Endothelial cell of umbilical vein (primary cell): Measurements from ENCODE around the gene UNC45A. TPM values are rescaled to one million over a fixed set of nuclear protein-coding genes. Genes with fewer than 3 reads are reported as not detected.

Source experiments
- BruUV-seq: library from RNA; stranded (reverse); fragments of 400-500 nt; replicated peaks from 2 replicates; lab custom pipeline; 2021; lab: Mats Ljungman, UMichigan
- CTCF ChIA-PET: fragments of 300-600, 350-600 bp; sonication (Branson Sonifier 250); formaldehyde crosslinking; loops from one replicate; lab custom pipeline; 2021; ENCODE audit warnings: antibody characterized with exemption, inconsistent platforms; lab: Charles Lee
- POLR2A ChIA-PET: fragments of 300-600, 350-600 bp; sonication (Branson Sonifier 250); formaldehyde crosslinking; loops from one replicate; lab custom pipeline; 2021; ENCODE audit warnings: antibody characterized with exemption, inconsistent platforms; lab: Charles Lee
- DNase-seq: peaks from one replicate; pipeline ENCODE4 v3.0.0-alpha.2; 2011; ENCODE audit warnings: low read depth, low spot score
- FAIRE-seq: peaks from 2 replicates; lab custom pipeline; 2011; peaks lifted over from hg19 to GRCh38; lab: Jason Lieb, UNC
- H2AFZ ChIP-seq: 2 replicates; pipeline ENCODE4 v1.6.0; 2012; ENCODE audit warnings: low read depth, low read length, control low read depth, inconsistent platforms
- H3K27ac ChIP-seq: 2 replicates; pipeline ENCODE4 v1.5.1; 2011; ENCODE audit warnings: low read depth, mild to moderate bottlenecking, control low read depth, low read length, moderate library complexity; ENCODE audit not compliant: insufficient read depth
- H3K27me3 ChIP-seq, 2 experiments: 2 replicates each; pipeline versions ENCODE4 v1.6.0 to v1.6.1; 2011; ENCODE audit warnings: low read length in 2 of 2, mixed read lengths in 1 of 2; ENCODE audit not compliant: control insufficient read depth in 2 of 2, insufficient read depth in 2 of 2
- H3K36me3 ChIP-seq, 2 experiments: 2 replicates in 1 of 2; 3 replicates in 1 of 2; pipeline ENCODE4 v1.5.1; 2011; ENCODE audit warnings: low read length in 2 of 2, mild to moderate bottlenecking in 1 of 2, moderate library complexity in 1 of 2; ENCODE audit not compliant: control insufficient read depth in 2 of 2, insufficient read depth in 2 of 2; ENCODE audit errors: extremely low read depth in 1 of 2
- H3K4me1 ChIP-seq: 3 replicates; pipeline ENCODE4 v1.5.1; 2011; ENCODE audit warnings: mild to moderate bottlenecking, low read length; ENCODE audit not compliant: control insufficient read depth, insufficient read depth; ENCODE audit errors: extremely low read depth
- H3K4me2 ChIP-seq: 2 replicates; pipeline ENCODE4 v1.6.1; 2011; ENCODE audit warnings: low read length, control low read depth, mixed read lengths; ENCODE audit not compliant: insufficient read depth
- H3K4me3 ChIP-seq, 3 experiments: fragments of 200-600 bp in 1 of 3; sonication (generic), shearing (Covaris generic) in 1 of 3; replicated peaks in 1 of 3; 2 replicates each; pipeline ENCODE4 v1.5.1; 2011 to 2016; ENCODE audit warnings: control low read depth in 3 of 3, low read length in 3 of 3, mild to moderate bottlenecking in 2 of 3, inconsistent platforms in 1 of 3, low read depth in 1 of 3, moderate library complexity in 1 of 3; ENCODE audit not compliant: insufficient read depth in 1 of 3
- H3K79me2 ChIP-seq: 2 replicates; pipeline ENCODE4 v1.6.0; 2012; ENCODE audit warnings: low read length, inconsistent platforms; ENCODE audit not compliant: control insufficient read depth, insufficient read depth
- H3K9ac ChIP-seq: replicated peaks from 2 replicates; pipeline ENCODE3; 2011; ENCODE audit warnings: low read length, control low read depth; ENCODE audit not compliant: insufficient read depth; ENCODE audit errors: extremely low read depth
- H3K9me1 ChIP-seq: replicated peaks from 3 replicates; pipeline ENCODE4 v1.6.0; 2011; ENCODE audit warnings: mild to moderate bottlenecking, low read length; ENCODE audit not compliant: control insufficient read depth, insufficient read depth; ENCODE audit errors: extremely low read depth
- H3K9me3 ChIP-seq: replicated peaks from 2 replicates; pipeline ENCODE4 v1.5.1; 2012; ENCODE audit warnings: low read length, inconsistent platforms; ENCODE audit not compliant: control insufficient read depth, insufficient read depth
- H4K20me1 ChIP-seq: replicated peaks from 2 replicates; pipeline ENCODE3; 2011; ENCODE audit warnings: mild to moderate bottlenecking, low read length; ENCODE audit not compliant: control insufficient read depth, insufficient read depth; ENCODE audit errors: extremely low read depth
- CTCF ChIP-seq, 2 donors: IDR thresholded peaks; 1 replicate in 1 of 2; 2 replicates in 1 of 2; pipeline ENCODE4 v1.5.1; 2011; ENCODE audit warnings: low read length in 2 of 2, mild to moderate bottlenecking in 2 of 2, moderate library complexity in 2 of 2, control low read depth in 1 of 2, inconsistent platforms in 1 of 2, low read depth in 1 of 2; ENCODE audit not compliant: insufficient read depth in 1 of 2; ENCODE audit errors: extremely low read depth in 1 of 2
- EZH2 ChIP-seq: IDR thresholded peaks from 2 replicates; pipeline ENCODE4 v1.6.1; 2012; ENCODE audit warnings: borderline replicate concordance, low read depth, mild to moderate bottlenecking, moderate library complexity, low read length, inconsistent platforms; ENCODE audit not compliant: severe bottlenecking
- FOS ChIP-seq: IDR thresholded peaks from 2 replicates; pipeline ENCODE4 v1.6.1; 2011; ENCODE audit warnings: mild to moderate bottlenecking, low read length, moderate library complexity, borderline replicate concordance; ENCODE audit not compliant: insufficient read depth
- GATA2 ChIP-seq: IDR thresholded peaks from 2 replicates; pipeline ENCODE4 v1.7.0; 2011; ENCODE audit warnings: low read depth, mild to moderate bottlenecking, moderate library complexity, mixed read lengths, low read length; ENCODE audit not compliant: insufficient read length, insufficient read depth
- JUN ChIP-seq: IDR thresholded peaks from 2 replicates; pipeline ENCODE4 v1.6.1; 2011; ENCODE audit warnings: borderline replicate concordance, low read depth; ENCODE audit not compliant: insufficient read length, insufficient read depth
- MYC ChIP-seq: IDR thresholded peaks from one replicate; pipeline ENCODE4 v1.6.1; 2011; ENCODE audit warnings: mild to moderate bottlenecking, low read depth, low read length
- POLR2A ChIP-seq: IDR thresholded peaks from 2 replicates; pipeline ENCODE4 v1.6.1; 2012; ENCODE audit warnings: low read depth, mild to moderate bottlenecking, control low read depth, low read length
- POLR2AphosphoS5 ChIP-seq: IDR thresholded peaks from 2 replicates; pipeline ENCODE4 v1.6.1; 2012; ENCODE audit warnings: low read depth, mild to moderate bottlenecking, control low read depth, low read length, moderate library complexity; ENCODE audit not compliant: insufficient read depth
- dilution Hi-C: fragments of 300-500 bp; cut with MboI; formaldehyde crosslinking; loops from one replicate; pipeline ENCODE4 v1.15.0; 2019; ENCODE audit warnings: low sequenced_read_pairs; ENCODE audit not compliant: extremely low pct_ligation_motif_present
- intact Hi-C: fragments of 100-400 bp; cut with micrococcal nuclease; formaldehyde crosslinking; loops from one replicate; pipeline ENCODE4 v1.10.0; 2022
- polyA plus RNA-seq, 4 experiments: library from polyadenylated mRNA; depleted of rRNA in 3 of 4; stranded (reverse) in 3 of 4; unstranded in 1 of 4; fragments of >200 nt; gene quantifications; 2 replicates each; pipeline versions ENCODE4 v1.2.1 to v1.2.3, GENCODE V29; 2011 to 2012; ENCODE audit warnings: missing spikeins in 1 of 4
- total RNA-seq: library from RNA; stranded (reverse); gene quantifications from 2 replicates; pipeline ENCODE4 v1.2.3, GENCODE V29; 2021
- TF ChIP-seq, protein P1 (sequence below): IDR thresholded peaks from 2 replicates; pipeline ENCODE4 v1.6.1; 2011; ENCODE audit not compliant: insufficient read depth, insufficient read length

The UNC45A gene
- total and polyA plus RNA-seq, 2 donors (not counting 3 experiments of a cell fraction or from before 2014, with no cell fraction given), result 103 to 106 TPM

DNA sequence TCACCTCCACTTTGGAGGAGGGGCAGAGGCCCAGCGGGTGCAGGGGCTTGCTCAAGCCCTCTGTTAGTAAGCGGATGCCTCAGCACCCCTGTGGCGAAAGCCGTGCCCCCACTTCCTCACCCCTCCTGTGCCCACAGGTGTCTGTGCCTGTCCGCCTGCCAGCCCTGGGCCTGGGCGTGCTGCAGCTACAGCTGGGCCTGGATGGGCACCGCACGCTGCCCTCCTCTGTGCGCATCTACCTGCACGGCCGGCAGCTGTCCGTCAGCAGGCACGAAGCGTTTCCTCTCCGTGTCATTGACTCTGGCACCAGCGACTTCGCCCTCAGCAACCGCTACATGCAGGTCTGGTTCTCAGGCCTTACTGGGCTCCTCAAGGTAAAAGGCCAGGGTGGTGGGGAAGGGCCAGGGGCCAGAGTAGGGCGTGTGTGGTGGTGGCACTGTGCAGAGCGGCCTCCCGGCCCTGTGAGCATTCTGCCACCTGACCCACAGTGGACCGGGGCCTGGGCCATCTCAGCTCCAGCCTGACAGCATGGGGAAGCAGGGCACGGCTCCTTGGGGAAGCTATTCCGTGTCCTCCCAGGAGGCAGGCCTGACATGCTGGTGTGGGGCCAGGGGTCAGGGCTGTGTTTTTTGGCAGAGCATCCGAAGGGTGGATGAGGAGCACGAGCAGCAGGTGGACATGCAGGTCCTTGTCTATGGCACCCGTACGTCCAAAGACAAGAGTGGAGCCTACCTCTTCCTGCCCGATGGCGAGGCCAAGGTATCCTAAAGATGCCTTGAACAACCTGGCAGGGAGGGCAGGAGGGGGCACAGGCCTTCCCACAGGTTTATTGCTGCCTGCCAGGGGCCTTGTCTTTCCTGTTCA is 22.9 kb upstream of the UNC45A start:
- no peak overlapping the region for H3K9ac ChIP-seq
- peaks cover 5 to 61% of the 10 kb centered on the region in 2 experiments for H3K36me3 ChIP-seq

More for the DNA sequence above, 22.9 kb upstream of the UNC45A start:
- Histone ChIP-seq H4K20me1 (no peaks in the 10 kb centered on the region), H3K4me3 (no peak overlapping the region), H3K27ac (no peak overlapping the region), H3K79me2 (no peaks in the 10 kb centered on the region), H3K27me3 (no peaks in the 10 kb centered on the region), H3K9me1 (no peaks in the 10 kb centered on the region), H2AFZ (no peak overlapping the region), H3K9me3 (no peaks in the 10 kb centered on the region), H3K4me1 (no peaks in the 10 kb centered on the region), H3K4me2 (no peak overlapping the region)
- dilution Hi-C loops (no loop called here), intact Hi-C loops (no loop called here)
- ChIA-PET POLR2A (no interaction called here), CTCF (interaction anchor here (1.0 kb wide), 1 partner anchor 20 kb away, joined by 3 read pairs; the partner anchor contains the start of gene HDDC3)
- BruUV-seq, result no TSS peak
- TF ChIP-seq POLR2AphosphoS5 (no peak), JUN (no peak), POLR2A (no peak), GATA2 (no peak), MYC (no peak), CTCF (IDR thresholded peaks at IDR 0.05; ENCODE audit: extremely low read depth in 1 of 2, insufficient read depth in 1 of 2, low read depth in 1 of 2, low read length in 2 of 2) (no peak), FOS (no peak), EZH2 (no peak)
- TF ChIP-seq, protein P1, sequence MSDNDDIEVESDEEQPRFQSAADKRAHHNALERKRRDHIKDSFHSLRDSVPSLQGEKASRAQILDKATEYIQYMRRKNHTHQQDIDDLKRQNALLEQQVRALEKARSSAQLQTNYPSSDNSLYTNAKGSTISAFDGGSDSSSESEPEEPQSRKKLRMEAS, result no peak
- no peak for DNase-seq
- no peak for FAIRE-seq
